G401.6 (cell line): ENCODE measurements around the gene IFNW1.

ENCODE experiments used
- FAIRE-seq: peaks from 2 replicates; lab custom pipeline; 2012; peaks lifted over from hg19 to GRCh38; lab: Jason Lieb, UNC

The IFNW1 gene

DNA sequence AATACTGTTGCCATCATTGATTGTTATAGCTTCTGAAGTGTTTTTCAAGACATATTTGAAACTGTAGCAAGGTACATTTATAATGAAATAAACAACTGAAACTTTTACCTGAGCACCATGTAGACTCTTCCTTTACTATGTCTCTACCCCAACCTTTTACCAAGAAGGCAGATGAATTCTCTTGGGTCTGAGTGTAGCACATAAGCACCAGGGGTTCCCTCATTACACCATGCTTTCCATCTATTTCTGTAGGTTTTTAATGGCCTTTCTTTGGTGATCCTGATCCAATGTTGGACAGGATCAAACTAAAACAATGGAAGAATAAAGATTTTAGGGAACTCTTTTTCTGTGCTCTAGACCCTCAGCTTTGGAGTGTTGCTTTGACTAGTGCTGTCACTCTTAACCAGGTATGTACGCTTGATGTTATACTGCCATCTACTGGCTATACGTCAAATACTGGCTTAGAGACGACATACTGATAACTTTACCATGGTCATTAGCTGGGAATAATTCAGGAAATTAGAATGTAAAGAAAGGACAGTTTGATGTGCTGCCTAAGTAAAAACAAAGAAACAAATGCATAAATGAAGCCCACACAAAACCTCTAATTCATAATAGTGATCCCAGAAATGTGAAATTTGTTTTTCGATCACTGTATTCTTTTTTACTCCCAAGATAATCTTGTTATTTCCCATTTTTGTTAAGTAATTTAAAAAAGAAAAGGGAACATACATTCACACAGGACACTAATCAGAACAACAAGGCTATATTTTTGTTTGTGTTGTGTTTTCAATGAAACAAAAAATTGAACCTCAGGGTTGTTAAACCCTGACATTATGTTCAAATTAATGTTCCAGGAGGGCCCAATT is 30.7 kb downstream of the IFNW1 start:
- FAIRE-seq, result peak; percentile 94

DNA sequence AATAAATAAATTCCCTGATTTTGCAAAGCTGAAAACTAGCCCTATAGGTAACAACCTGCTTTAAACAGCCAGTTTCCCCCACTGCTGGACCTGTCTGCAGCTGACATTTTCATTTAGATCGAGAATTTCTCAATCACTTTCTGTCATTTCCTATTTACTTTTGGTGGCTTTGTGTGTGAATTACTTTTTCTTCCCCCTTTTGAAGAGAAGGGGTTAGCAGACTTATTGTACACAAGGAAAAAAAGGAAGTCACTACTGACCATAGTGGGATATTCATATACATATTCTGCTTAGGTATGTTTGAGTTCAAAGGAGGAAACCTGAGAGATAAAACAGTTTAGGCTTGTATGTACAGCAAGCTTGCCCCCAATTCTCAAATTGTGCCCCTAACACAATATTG is 36.8 kb downstream of the IFNW1 start:
- FAIRE-seq, result no peak

DNA sequence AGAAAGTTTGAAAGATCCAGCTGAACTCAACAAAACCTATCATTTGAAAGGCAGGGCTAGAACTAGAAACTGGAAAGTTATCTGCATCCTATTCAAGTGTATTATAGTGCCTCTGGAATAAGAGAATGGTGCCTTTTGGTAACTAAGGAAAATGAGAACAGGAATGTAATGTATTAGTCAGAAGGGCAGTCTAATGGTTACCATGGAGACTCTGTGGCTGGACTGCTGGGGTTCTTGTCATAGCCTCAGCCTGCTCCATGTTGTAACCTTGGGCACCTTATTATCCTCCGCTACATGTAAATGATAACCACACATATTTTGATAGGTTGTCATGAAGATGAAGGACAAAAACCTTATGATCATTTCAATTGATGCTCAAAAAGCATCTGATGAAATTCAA is 39.3 kb downstream of the IFNW1 start:
- FAIRE-seq, result no peak

DNA sequence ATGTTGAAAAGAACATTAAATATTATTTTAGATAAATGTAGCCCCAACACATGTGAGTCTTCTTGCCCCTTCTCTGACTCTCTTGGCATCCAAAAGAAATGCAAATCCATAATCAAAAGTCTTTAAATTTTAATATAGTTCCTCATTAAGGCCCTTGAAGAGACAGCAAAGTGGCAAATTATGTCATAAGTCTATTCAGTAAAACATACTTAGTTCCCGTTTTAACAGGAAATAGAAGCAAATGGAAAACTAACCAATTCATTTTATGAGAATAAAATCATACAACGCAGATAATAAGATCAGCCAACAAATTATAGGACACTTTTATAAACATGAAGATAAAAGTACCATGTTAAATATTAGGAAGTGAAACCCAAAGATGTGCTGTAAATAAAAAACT is 43.8 kb downstream of the IFNW1 start:
- FAIRE-seq, result no peak

DNA sequence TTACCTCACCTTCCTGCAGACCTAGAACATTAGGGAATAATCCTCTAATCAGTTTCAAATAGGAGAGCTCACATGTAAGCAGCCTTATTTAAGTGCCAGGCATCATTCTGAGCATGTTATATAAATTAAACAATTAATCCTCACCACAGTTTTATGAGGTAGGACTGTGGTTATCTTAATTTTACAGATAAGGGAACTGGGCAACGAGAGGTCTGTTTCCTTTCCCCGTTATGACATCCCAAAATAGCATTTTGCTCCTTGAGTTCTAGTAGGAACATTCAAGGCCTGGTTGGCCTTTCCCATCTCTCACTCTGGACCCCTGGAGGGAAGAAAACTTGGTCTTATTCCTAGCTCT is 44.8 kb downstream of the IFNW1 start:
- FAIRE-seq, result no peak

DNA sequence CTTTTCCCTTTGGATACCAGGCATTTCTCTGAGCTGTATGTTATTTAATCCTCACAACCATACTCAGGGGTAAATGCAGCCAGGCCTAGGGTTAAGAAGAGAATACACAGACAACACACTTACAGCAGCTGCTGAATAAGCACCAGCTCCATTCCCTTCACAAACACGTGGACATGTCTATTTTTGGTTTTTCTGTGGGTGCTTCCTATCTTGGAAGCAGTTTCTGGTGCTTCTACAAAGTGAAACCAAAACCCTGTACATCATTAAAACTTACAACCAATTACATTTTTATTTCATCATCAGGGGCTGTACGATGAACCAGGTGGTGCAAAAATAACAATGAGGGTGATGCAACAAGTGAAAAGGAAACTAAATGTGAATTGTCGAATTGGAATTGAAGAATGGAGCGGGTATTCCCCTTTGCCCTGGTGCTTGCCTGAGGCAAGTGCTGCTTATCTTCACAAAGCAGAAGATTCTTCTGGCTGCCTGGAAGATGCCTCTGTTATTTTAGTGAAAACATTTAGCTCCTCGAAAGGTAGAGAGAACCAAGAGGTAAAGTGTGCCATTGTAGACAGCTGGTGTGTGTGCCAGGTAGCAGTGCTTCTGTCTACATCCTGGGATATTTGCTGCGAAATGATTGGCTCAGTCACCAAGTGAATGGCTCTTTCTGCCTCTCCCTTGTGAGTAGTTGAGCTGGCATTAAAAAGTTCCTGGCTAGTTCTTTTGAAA is 45.3 kb downstream of the IFNW1 start:
- FAIRE-seq, result no peak

DNA sequence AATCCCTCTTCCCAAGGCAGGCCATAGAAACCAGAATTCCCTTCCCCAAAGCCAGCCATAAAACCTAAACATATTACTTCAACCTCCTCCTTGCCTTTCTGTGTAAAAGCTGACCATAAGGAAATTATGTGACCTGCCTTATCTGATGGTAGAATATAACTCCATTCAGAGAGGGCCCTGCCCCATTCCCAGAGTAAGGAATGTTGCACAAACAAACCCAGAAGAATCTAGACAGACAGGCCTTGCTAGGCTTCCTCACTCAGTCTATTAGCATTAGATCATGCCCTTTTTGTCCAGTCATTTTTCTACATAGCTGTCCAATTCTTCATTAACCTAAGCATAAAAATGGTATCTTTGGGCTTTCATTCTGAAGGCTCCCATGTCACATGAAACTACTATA is 46.1 kb downstream of the IFNW1 start:
- no peak for FAIRE-seq
